ENCODE data around the gene KPNA2.
"Not testable (repeated sequence)": the region's sequence is repeated elsewhere in the genome, so short reads cannot be mapped to it uniquely, and the experiment has no call there.

KPNA2 gene

GRCh38 chr17:68035523-68036303, at the start of gene KPNA2:
KPNA2 (plus strand) TSS chr17:68035735; CDS start chr17:68037133, 1,398 bp downstream.
- peak; percentile 99 for DNase-seq (ENCODE audit: low spot score)

- no peak for DNase-seq (ENCODE audit: low spot score)
Measured at GRCh38 chr17:67990909-67991308, 44.6 kb upstream of the KPNA2 start.

GRCh38 chr17:67992548-67993152, 42.9 kb upstream of the KPNA2 start:
- no peak for DNase-seq (ENCODE audit: low spot score)

GRCh38 chr17:67993153-67993997, 42.2 kb upstream of the KPNA2 start:
- peak; percentile 99 for DNase-seq (ENCODE audit: low spot score)

GRCh38 chr17:67993998-67994361, 41.6 kb upstream of the KPNA2 start:
- peak; percentile 70 for DNase-seq (ENCODE audit: low spot score)

- no peak for DNase-seq (ENCODE audit: low spot score)
Measured at GRCh38 chr17:67994817-67995569, 40.5 kb upstream of the KPNA2 start.

GRCh38 chr17:67995570-67996263, 39.8 kb upstream of the KPNA2 start:
- peak; percentile 57 for DNase-seq (ENCODE audit: low spot score)

GRCh38 chr17:67996301-67997171, 39.0 kb upstream of the KPNA2 start, which contains the start of gene C17orf58:
C17orf58 (minus strand) TSS chr17:67996469; CDS start chr17:67996198, 271 bp downstream.
- not testable (repeated sequence) for DNase-seq (ENCODE audit: low spot score)

GRCh38 chr17:67998466-67998865, 37.1 kb upstream of the KPNA2 start:
- no peak for DNase-seq (ENCODE audit: low spot score)

GRCh38 chr17:67999291-67999911, 36.1 kb upstream of the KPNA2 start:
- DNase-seq (ENCODE audit: low spot score), result no peak

- DNase-seq (ENCODE audit: low spot score), result peak; percentile 61
Measured at GRCh38 chr17:68004201-68004600, 31.3 kb upstream of the KPNA2 start.

GRCh38 chr17:68006797-68007196, 28.7 kb upstream of the KPNA2 start:
- DNase-seq (ENCODE audit: low spot score), result no peak

GRCh38 chr17:68011199-68011665, 24.3 kb upstream of the KPNA2 start:
- peak; percentile 80 for DNase-seq (ENCODE audit: low spot score)

GRCh38 chr17:68013385-68013784, 22.1 kb upstream of the KPNA2 start:
- DNase-seq (ENCODE audit: low spot score), result no peak

GRCh38 chr17:68015081-68015723, 20.3 kb upstream of the KPNA2 start:
- no peak for DNase-seq (ENCODE audit: low spot score)

GRCh38 chr17:68016838-68017237, 18.7 kb upstream of the KPNA2 start:
- no peak for DNase-seq (ENCODE audit: low spot score)

GRCh38 chr17:68018493-68018892, 17.0 kb upstream of the KPNA2 start:
- DNase-seq (ENCODE audit: low spot score), result not testable (repeated sequence)

GRCh38 chr17:68019336-68019674, 16.2 kb upstream of the KPNA2 start:
- DNase-seq (ENCODE audit: low spot score), result no peak
